Neural cell (in vitro differentiated cells): ENCODE data around the gene ADORA2B. TPM values are rescaled to one million over a fixed set of nuclear protein-coding genes. Genes with fewer than 3 reads are reported as not detected.

Experiments used
- H2AFZ ChIP-seq: fragments of 200-600, 300-800 bp; sonication (generic), shearing (Covaris generic); 2 replicates; pipeline ENCODE4 v1.6.0; 2014; ENCODE audit warnings: low read depth, mild to moderate bottlenecking, antibody characterized with exemption, low read length, moderate library complexity
- H3F3A ChIP-seq: fragments of 200-600 bp; shearing (Covaris generic); 2 replicates; pipeline ENCODE4 v1.6.1; 2016; ENCODE audit warnings: mild to moderate bottlenecking, moderate library complexity, mixed read lengths, antibody characterized with exemption, low read length; ENCODE audit not compliant: insufficient read depth, poor library complexity, severe bottlenecking
- H3K27ac ChIP-seq: fragments of 200-600, 300-800 bp; sonication (generic), shearing (Covaris generic); 2 replicates; pipeline ENCODE4 v1.5.1; 2014; ENCODE audit warnings: mild to moderate bottlenecking, low read length, moderate library complexity
- H3K27me3 ChIP-seq: fragments of 300-800, 200-600 bp; sonication (generic), shearing (Covaris generic); 2 replicates; pipeline ENCODE4 v1.6.0; 2014; ENCODE audit warnings: mild to moderate bottlenecking, low read depth, low read length, moderate library complexity; ENCODE audit not compliant: insufficient read depth
- H3K36me3 ChIP-seq: fragments of 300-800, 200-600 bp; sonication (generic), shearing (Covaris generic); 2 replicates; pipeline ENCODE4 v1.5.1; 2014; ENCODE audit warnings: mild to moderate bottlenecking, antibody characterized with exemption, low read length, moderate library complexity; ENCODE audit not compliant: insufficient read depth
- H3K4me2 ChIP-seq: fragments of 300-800, 200-600 bp; sonication (generic), shearing (Covaris generic); 2 replicates; pipeline ENCODE4 v1.6.0; 2014; ENCODE audit warnings: mild to moderate bottlenecking, low read length
- H3K4me3 ChIP-seq: fragments of 300-800, 200-600 bp; sonication (generic), shearing (Covaris generic); 2 replicates; pipeline ENCODE4 v1.5.1; 2014; ENCODE audit warnings: mild to moderate bottlenecking, low read length, moderate library complexity
- H3K79me2 ChIP-seq: fragments of 200-600 bp; shearing (Covaris generic); replicated peaks from 2 replicates; pipeline ENCODE4 v1.6.0; 2014; ENCODE audit warnings: mild to moderate bottlenecking, low read length, moderate library complexity; ENCODE audit not compliant: insufficient read depth
- H3K9ac ChIP-seq: fragments of 300-800, 200-600 bp; sonication (generic), shearing (Covaris generic); 2 replicates; pipeline ENCODE4 v1.6.1; 2016; ENCODE audit warnings: mild to moderate bottlenecking, low read length, mixed read lengths
- H3K9me2 ChIP-seq: fragments of 200-600 bp; shearing (Covaris generic); 2 replicates; pipeline ENCODE4 v1.6.1; 2016; ENCODE audit warnings: mild to moderate bottlenecking, low read length, mixed read lengths; ENCODE audit not compliant: insufficient read depth
- H3K9me3 ChIP-seq: fragments of 200-600, 300-800 bp; sonication (generic), shearing (Covaris generic); 2 replicates; pipeline ENCODE4 v1.6.1; 2016; ENCODE audit warnings: mild to moderate bottlenecking, mixed run types, low read length, moderate library complexity, mixed read lengths
- H4K20me1 ChIP-seq: fragments of 200-600 bp; shearing (Covaris generic); 2 replicates; pipeline ENCODE4 v1.6.1; 2016; ENCODE audit warnings: mild to moderate bottlenecking, mixed run types; ENCODE audit not compliant: insufficient read depth
- EP300 ChIP-seq: fragments of 450-650 bp; conservative IDR thresholded peaks from 2 replicates; pipeline ENCODE4 v1.6.1; 2014; ENCODE audit warnings: antibody characterized with exemption, mild to moderate bottlenecking, moderate library complexity; ENCODE audit not compliant: poor library complexity, severe bottlenecking
- EZH2 ChIP-seq: fragments of 200-600, 300-800 bp; shearing (Covaris generic), sonication (generic); IDR thresholded peaks from 2 replicates; pipeline ENCODE4 v1.6.1; 2014; ENCODE audit warnings: antibody characterized with exemption, low read length, borderline replicate concordance, mild to moderate bottlenecking; ENCODE audit not compliant: insufficient read depth, poor library complexity, severe bottlenecking
- MXI1 ChIP-seq: fragments of 450-650 bp; conservative IDR thresholded peaks from 2 replicates; pipeline ENCODE4 v1.6.1; 2014; ENCODE audit warnings: antibody characterized with exemption, mild to moderate bottlenecking; ENCODE audit not compliant: poor library complexity, severe bottlenecking
- POLR2AphosphoS5 ChIP-seq: IDR thresholded peaks from 2 replicates; pipeline ENCODE4 v1.6.1; 2012
- RAD21 ChIP-seq: fragments of 450-650 bp; conservative IDR thresholded peaks from 2 replicates; pipeline ENCODE4 v1.6.1; 2014; ENCODE audit warnings: antibody characterized with exemption, mild to moderate bottlenecking, moderate library complexity
- REST ChIP-seq: IDR thresholded peaks from 2 replicates; pipeline ENCODE4 v1.6.1; 2012; ENCODE audit warnings: borderline replicate concordance
- SMC3 ChIP-seq: fragments of 450-650 bp; conservative IDR thresholded peaks from 2 replicates; pipeline ENCODE4 v1.6.1; 2014; ENCODE audit warnings: antibody characterized with exemption, mild to moderate bottlenecking, moderate library complexity; ENCODE audit not compliant: poor library complexity
- TAF1 ChIP-seq: IDR thresholded peaks from 2 replicates; pipeline ENCODE4 v1.6.1; 2012; ENCODE audit warnings: low read depth
- polyA plus RNA-seq: library from polyadenylated mRNA; depleted of rRNA; stranded (reverse); fragments of >200 nt; gene quantifications from 2 replicates; pipeline ENCODE4 v1.2.3, GENCODE V29; 2014
- TF ChIP-seq, protein P1 (sequence below): fragments of 450-650 bp; IDR thresholded peaks from 2 replicates; pipeline ENCODE4 v1.5.1; 2014; ENCODE audit warnings: antibody characterized with exemption, mild to moderate bottlenecking, moderate library complexity; ENCODE audit not compliant: poor library complexity, severe bottlenecking

ADORA2B gene
- polyA plus RNA-seq, 1 donor from 2014 or later: 0.78 TPM

- TF ChIP-seq RAD21: no peak
Measured at GRCh38 chr17:15957608-15958307, 12.8 kb downstream of the ADORA2B start (continued).

DNA sequence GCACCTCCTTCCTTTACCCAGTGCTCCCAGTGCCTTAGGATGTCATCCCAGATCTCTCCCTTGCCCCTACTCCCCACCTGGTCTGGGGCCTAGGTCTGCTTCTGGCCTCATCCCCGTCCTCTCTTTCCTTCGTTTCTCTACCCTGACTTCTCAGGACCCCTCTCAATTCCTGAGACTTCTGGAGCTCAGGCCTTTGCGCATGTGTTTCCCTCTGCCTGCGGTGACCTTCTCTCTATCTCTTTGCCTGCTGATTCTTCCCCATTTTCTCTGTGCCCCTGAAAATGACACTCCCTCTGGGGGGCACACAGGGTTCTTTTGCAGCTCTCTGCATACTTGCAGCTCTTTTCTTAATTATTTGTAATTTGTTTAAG lies 13.5 kb downstream of the ADORA2B start:
- H2AFZ ChIP-seq: no peak overlapping the region
- H3K27ac ChIP-seq: no peak overlapping the region
- H4K20me1 ChIP-seq: no peaks in the 10 kb centered on the region
- H3K4me2 ChIP-seq: no peak overlapping the region
- no peaks in the 10 kb centered on the region for H3K36me3 ChIP-seq
- H3K27me3 ChIP-seq: no peaks in the 10 kb centered on the region
- H3K9me3 ChIP-seq: no peaks in the 10 kb centered on the region
- no peaks in the 10 kb centered on the region for H3K79me2 ChIP-seq
- H3K4me3 ChIP-seq: no peak overlapping the region
- H3K9me2 ChIP-seq: no peaks in the 10 kb centered on the region
- TF ChIP-seq POLR2AphosphoS5 (no peak), MXI1 (no peak), TAF1 (no peak), SMC3 (no peak)
- H3K9ac ChIP-seq: no peak overlapping the region
- no peaks in the 10 kb centered on the region for H3F3A ChIP-seq

DNA sequence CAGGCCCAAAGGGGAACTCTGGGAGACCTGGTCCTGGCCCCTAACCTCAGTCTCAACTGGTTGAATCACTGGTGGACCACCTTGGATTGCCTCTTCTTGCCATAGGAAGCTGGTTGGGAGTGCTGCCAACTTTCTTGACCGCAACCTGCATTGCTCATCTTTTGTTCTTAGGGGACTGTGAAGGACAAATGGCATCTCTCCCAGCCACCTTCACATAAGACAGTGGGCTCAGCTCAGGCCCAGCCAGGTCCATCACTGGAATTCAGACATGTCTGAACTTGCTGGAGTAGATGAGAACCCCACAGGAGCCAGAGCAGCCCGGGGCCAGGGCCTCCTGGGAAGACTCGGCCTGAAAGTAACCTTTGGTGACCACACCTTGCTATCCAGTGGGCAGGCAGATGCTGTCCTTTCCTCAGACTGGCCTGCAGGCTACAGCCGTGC lies 18.8 kb downstream of the ADORA2B start:
- Histone ChIP-seq H3F3A (no peaks in the 10 kb centered on the region), H3K27me3 (no peaks in the 10 kb centered on the region), H3K9ac (no peak overlapping the region), H2AFZ (no peak overlapping the region), H3K9me3 (no peaks in the 10 kb centered on the region), H3K27ac (no peak overlapping the region), H3K4me3 (no peak overlapping the region), H3K9me2 (no peaks in the 10 kb centered on the region), H3K36me3 (no peaks in the 10 kb centered on the region), H3K4me2 (no peak overlapping the region), H3K79me2 (no peaks in the 10 kb centered on the region), H4K20me1 (no peaks in the 10 kb centered on the region)
- no peak for TF ChIP-seq EP300
- TF ChIP-seq EZH2: no peak
- no peak for TF ChIP-seq TAF1
- TF ChIP-seq MXI1: no peak
- no peak for TF ChIP-seq REST
- TF ChIP-seq POLR2AphosphoS5: no peak
- no peak for TF ChIP-seq RAD21
- TF ChIP-seq, protein P1, sequence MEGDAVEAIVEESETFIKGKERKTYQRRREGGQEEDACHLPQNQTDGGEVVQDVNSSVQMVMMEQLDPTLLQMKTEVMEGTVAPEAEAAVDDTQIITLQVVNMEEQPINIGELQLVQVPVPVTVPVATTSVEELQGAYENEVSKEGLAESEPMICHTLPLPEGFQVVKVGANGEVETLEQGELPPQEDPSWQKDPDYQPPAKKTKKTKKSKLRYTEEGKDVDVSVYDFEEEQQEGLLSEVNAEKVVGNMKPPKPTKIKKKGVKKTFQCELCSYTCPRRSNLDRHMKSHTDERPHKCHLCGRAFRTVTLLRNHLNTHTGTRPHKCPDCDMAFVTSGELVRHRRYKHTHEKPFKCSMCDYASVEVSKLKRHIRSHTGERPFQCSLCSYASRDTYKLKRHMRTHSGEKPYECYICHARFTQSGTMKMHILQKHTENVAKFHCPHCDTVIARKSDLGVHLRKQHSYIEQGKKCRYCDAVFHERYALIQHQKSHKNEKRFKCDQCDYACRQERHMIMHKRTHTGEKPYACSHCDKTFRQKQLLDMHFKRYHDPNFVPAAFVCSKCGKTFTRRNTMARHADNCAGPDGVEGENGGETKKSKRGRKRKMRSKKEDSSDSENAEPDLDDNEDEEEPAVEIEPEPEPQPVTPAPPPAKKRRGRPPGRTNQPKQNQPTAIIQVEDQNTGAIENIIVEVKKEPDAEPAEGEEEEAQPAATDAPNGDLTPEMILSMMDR: no peak
- TF ChIP-seq SMC3: no peak
